Tibial nerve (tissue), 4 donors: ENCODE data around the gene FAM241A. TPM values are rescaled to one million over a fixed set of nuclear protein-coding genes. Genes with fewer than 3 reads are reported as not detected.
"Not testable (repeated sequence)": the region's sequence is repeated elsewhere in the genome, so short reads cannot be mapped to it uniquely, and the experiment has no call there.

Experiments used
- DNase-seq, 2 donors: peaks; one replicate each; pipeline ENCODE4 v3.0.0-alpha.2; 2019; ENCODE audit warnings: low spot score in 2 of 2
- H3K27ac ChIP-seq, 4 donors: fragments of 200-600 bp; sonication (generic) in 3 of 4; one replicate each; pipeline ENCODE4 v1.5.1; 2017 to 2019; ENCODE audit warnings: mild to moderate bottlenecking in 1 of 4
- H3K27me3 ChIP-seq, 2 donors: fragments of 200-600 bp; sonication (generic) in 1 of 2; one replicate each; pipeline versions ENCODE4 v1.5.1 to v1.6.0; 2017 to 2019
- H3K36me3 ChIP-seq, 3 donors: fragments of 200-600 bp; sonication (generic); one replicate each; pipeline ENCODE4 v1.5.1; 2018 to 2019
- H3K4me1 ChIP-seq, 4 donors: fragments of 200-600 bp; sonication (generic) in 3 of 4; one replicate each; pipeline ENCODE4 v1.5.1; 2017 to 2019
- H3K4me3 ChIP-seq, 4 donors: fragments of 200-600 bp; sonication (generic) in 3 of 4; one replicate each; pipeline ENCODE4 v1.5.1; 2017 to 2019; ENCODE audit warnings: mild to moderate bottlenecking in 1 of 4, moderate library complexity in 1 of 4
- H3K9me3 ChIP-seq, 4 donors: fragments of 200-600 bp; sonication (generic) in 3 of 4; one replicate each; pipeline ENCODE4 v1.5.1; 2017 to 2019
- CTCF ChIP-seq, 5 experiments: fragments of 200-600 bp in 3 of 5; fragments of 450-650 bp in 2 of 5; sonication (generic) in 3 of 5; IDR thresholded peaks; one replicate each; pipeline ENCODE4 v1.5.1; 2016 to 2019; ENCODE audit warnings: antibody characterized with exemption in 5 of 5, mild to moderate bottlenecking in 3 of 5, moderate library complexity in 2 of 5
- EP300 ChIP-seq, 2 donors: sonication (generic); formaldehyde crosslinking; IDR thresholded peaks; one replicate each; pipeline ENCODE4 v1.6.1; 2017; ENCODE audit warnings: antibody characterized with exemption in 2 of 2, mild to moderate bottlenecking in 1 of 2
- POLR2A ChIP-seq, 2 donors: fragments of 450-650 bp; IDR thresholded peaks; one replicate each; pipeline ENCODE4 v1.6.1; 2017; ENCODE audit warnings: antibody characterized with exemption in 2 of 2, mild to moderate bottlenecking in 2 of 2, moderate library complexity in 2 of 2
- WGBS, 2 donors: methylation state at CpG; one replicate each; pipeline ENCODE4 v1.1.5; 2018; 5-methylcytosine and 5-hydroxymethylcytosine counted together
- total RNA-seq, 4 donors: library from RNA; depleted of rRNA; stranded (reverse); fragments of >200 nt; gene quantifications; one replicate each; pipeline ENCODE4 v1.1.0, GENCODE V29; 2016

Gene FAM241A
- total RNA-seq, 4 donors from 2014 or later, result 2.4 to 4.8 (median 2.9) TPM

DNA sequence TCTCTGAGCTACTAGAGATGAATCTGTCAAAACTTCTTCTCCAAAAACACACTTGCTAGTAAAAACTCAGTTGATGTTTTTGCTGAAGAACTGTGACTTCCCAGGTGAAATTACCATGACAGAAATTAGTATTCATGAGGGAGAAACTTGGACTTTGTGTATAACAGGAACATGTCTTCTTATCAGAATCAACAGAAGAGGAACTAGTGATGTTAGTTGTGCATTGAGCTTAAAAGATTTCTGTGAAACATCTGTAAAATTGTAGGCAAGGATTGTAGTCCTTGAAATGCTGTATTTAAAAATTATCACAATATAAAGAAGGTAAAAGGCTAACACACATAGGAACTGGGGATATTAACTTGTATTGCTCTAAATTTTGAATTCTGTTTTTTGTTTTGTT is 11.3 kb downstream of the FAM241A start:
- Histone ChIP-seq H3K4me3 (no peak overlapping the region), H3K4me1 (no peaks in the 10 kb centered on the region), H3K36me3 (no peaks in the 10 kb centered on the region), H3K9me3 (peaks cover 0 to 3% (median 0%) of the 10 kb centered on the region in 4 donors), H3K27me3 (no peaks in the 10 kb centered on the region), H3K27ac (no peak overlapping the region)
- TF ChIP-seq EP300 (IDR thresholded peaks at IDR 0.05) (no peak), CTCF (IDR thresholded peaks at IDR 0.05) (no peak), POLR2A (IDR thresholded peaks at IDR 0.05) (no peak)
- no peak for DNase-seq

GRCh38 chr4:112163706-112164105 is 18.5 kb downstream of the FAM241A start:
- not testable (repeated sequence) for H3K27me3 ChIP-seq, DNase-seq, H3K4me3 ChIP-seq, H3K36me3 ChIP-seq, H3K4me1 ChIP-seq, H3K27ac ChIP-seq
- WGBS, 2 donors, result 91% methylated on average over 3 of the region's 3 CpGs
- peaks cover 0 to 13% (median 1%) of the 10 kb centered on the region in 4 donors for H3K9me3 ChIP-seq

GRCh38 chr4:112167794-112168193 is 22.5 kb downstream of the FAM241A start:
- no peaks in the 10 kb centered on the region for H3K27me3 ChIP-seq
- H3K4me1 ChIP-seq, result no peaks in the 10 kb centered on the region
- no peak overlapping the region for H3K4me3 ChIP-seq
- TF ChIP-seq EP300 (IDR thresholded peaks at IDR 0.05), result no peak
- no peak for TF ChIP-seq POLR2A (IDR thresholded peaks at IDR 0.05)
- TF ChIP-seq CTCF (IDR thresholded peaks at IDR 0.05), result no peak
- H3K36me3 ChIP-seq, result no peaks in the 10 kb centered on the region
- peaks cover 0 to 9% (median 0%) of the 10 kb centered on the region in 4 donors for H3K9me3 ChIP-seq
- H3K27ac ChIP-seq, result no peak overlapping the region
- no peak for DNase-seq

DNA sequence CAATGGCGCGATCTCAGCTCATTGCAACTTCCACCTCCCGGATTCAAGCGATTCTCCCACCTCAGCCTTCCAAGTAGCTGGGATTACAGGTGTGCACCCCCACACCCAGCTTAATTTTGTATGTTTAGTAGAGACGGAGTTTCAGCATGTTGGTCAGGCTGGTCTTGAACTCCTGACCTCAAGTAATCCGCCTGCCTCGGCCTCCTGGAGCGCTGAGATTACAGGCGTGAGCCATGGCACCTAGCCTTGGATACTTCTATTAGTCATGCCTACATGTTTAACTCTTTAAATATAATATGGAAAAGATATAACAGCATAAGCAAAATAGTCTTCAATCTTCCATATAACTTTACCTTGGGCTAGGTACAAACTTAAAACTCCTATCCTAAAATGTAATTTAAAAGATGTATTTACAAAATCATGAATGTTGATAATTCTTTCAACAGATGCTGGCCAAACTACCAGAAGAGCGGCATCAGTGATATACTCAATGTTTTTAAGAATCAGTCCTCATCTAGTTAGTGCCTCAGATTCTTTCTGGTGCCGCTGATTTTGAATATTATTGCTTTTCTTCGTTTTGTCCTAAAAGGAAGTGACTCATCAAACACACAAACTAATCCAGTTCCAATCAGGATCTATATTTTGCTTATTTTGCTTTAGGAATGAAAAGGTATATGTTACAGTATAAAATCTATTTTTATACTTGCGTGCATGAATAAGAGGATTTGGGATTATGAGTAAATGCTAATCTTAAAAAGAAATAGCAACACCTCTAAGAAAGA is 23.7 kb downstream of the FAM241A start:
- no peak for DNase-seq
- no peaks in the 10 kb centered on the region for H3K4me1 ChIP-seq
- peaks cover 0 to 5% (median 0%) of the 10 kb centered on the region in 4 donors for H3K9me3 ChIP-seq
- no peak overlapping the region for H3K4me3 ChIP-seq
- no peak overlapping the region for H3K27ac ChIP-seq
- H3K36me3 ChIP-seq, result no peaks in the 10 kb centered on the region
- no peaks in the 10 kb centered on the region for H3K27me3 ChIP-seq
- 91% methylated on average over 13 of the region's 13 CpGs for WGBS, 2 donors
- TF ChIP-seq POLR2A (IDR thresholded peaks at IDR 0.05) (no peak), EP300 (IDR thresholded peaks at IDR 0.05) (no peak), CTCF (IDR thresholded peaks at IDR 0.05) (no peak)

DNA sequence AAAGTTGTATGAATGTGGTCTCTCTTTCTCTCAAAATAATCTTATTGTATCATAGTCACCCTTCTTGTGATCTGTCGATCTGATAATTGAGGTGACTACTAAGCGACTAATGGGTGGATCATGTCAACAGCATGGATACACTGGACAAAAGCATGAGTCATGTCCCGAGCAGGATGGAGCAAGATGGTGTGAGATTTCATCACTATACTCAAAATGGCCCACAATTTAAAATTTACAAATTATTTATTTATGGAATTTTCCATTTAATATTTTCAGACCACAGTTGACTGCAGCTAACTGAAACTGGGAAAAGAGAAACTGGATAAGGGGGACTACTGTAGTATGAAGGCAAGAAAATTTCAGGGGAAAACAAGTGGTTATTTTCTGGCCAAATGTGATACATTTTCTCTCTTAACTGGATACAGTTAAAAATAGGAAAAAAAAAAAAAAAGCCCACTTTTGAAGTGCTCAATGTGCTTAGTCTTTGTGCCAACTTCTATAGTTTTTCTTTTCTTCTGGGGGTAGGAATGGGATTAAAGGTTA is 25.3 kb downstream of the FAM241A start:
- no peak for TF ChIP-seq CTCF (IDR thresholded peaks at IDR 0.05)
- TF ChIP-seq EP300 (IDR thresholded peaks at IDR 0.05), result no peak
- no peak for TF ChIP-seq POLR2A (IDR thresholded peaks at IDR 0.05)
- Histone ChIP-seq H3K36me3 (no peaks in the 10 kb centered on the region), H3K9me3 (no peaks in the 10 kb centered on the region), H3K4me1 (no peaks in the 10 kb centered on the region), H3K27me3 (no peaks in the 10 kb centered on the region), H3K4me3 (no peak overlapping the region), H3K27ac (no peak overlapping the region)
- DNase-seq, result no peak
- 74 to 75% methylated on average over 3 of the region's 3 CpGs for WGBS, 2 donors

GRCh38 chr4:112171051-112171763 is 26.0 kb downstream of the FAM241A start:
- H3K36me3 ChIP-seq, H3K9me3 ChIP-seq, H3K27me3 ChIP-seq, DNase-seq, H3K27ac ChIP-seq, H3K4me1 ChIP-seq, H3K4me3 ChIP-seq: not testable (repeated sequence)
- WGBS, 2 donors, result 91 to 93% methylated on average over 16 of the region's 16 CpGs
